Activated naive CD4-positive, alpha-beta T cell treated with anti-CD3 and anti-CD28 coated beads, Interleukin-2, amount 10 ng/mL, durations not matched to agents 5 hours and 36 hours (primary cell): ENCODE data around the gene ATP23. TPM values are rescaled to one million over a fixed set of nuclear protein-coding genes. Genes with fewer than 3 reads are reported as not detected.

Experiments
- total RNA-seq, 2 experiments: library from RNA; stranded (reverse); gene quantifications; one replicate each; pipeline ENCODE4 v1.2.3, GENCODE V29; 2021

The ATP23 gene
- total RNA-seq = 10 to 100 TPM; 12.9 to 15.0 TPM

GRCh38 chr12:57941165-57941894 is at the start of gene ATP23:
TSS of gene ATP23 (plus strand) at chr12:57941567. CDS start at chr12:57941702, 135 bp downstream.

Other genes with a start within 250 kb of the ATP23 start
- 100 to 1,000 TPM; 133 to 136 TPM for gene OS9, start 247.4 kb upstream of the ATP23 start, total RNA-seq
- gene AGAP2, start 202.8 kb upstream of the ATP23 start, total RNA-seq = 10 to 100 TPM; 66.7 to 68.6 TPM
- gene TSPAN31, start 196.5 kb upstream of the ATP23 start, total RNA-seq = 10 to 100 TPM; 17.8 to 19.3 TPM
- 10 to 100 TPM; 77.6 to 85.6 TPM for gene CDK4, start 189.3 kb upstream of the ATP23 start, total RNA-seq
- 10 to 100 TPM; 32.3 to 34.0 TPM for gene MARCHF9, start 186.5 kb upstream of the ATP23 start, total RNA-seq
- 1 to 10 TPM; 2.0 to 2.2 TPM for gene CYP27B1, start 174.5 kb upstream of the ATP23 start, total RNA-seq
- gene METTL1, start 169.5 kb upstream of the ATP23 start, total RNA-seq = 10 to 100 TPM; 15.4 to 16.0 TPM
- 1 to 10 TPM; 4.0 to 4.5 TPM for gene EEF1AKMT3, start 169.0 kb upstream of the ATP23 start, total RNA-seq
- 10 to 100 TPM; 25.6 to 27.8 TPM for gene TSFM, start 158.8 kb upstream of the ATP23 start, total RNA-seq
- gene AVIL, start 122.8 kb upstream of the ATP23 start, total RNA-seq = 1 to 10 TPM; 3.4 to 3.7 TPM
- 100 to 1,000 TPM; 157 to 159 TPM for gene CTDSP2, start 94.8 kb upstream of the ATP23 start, total RNA-seq